ENCODE results near the gene TXK.
A peak's percentile ranks its signal among the peaks of the same experiment; 100 is the strongest.

TXK gene

GRCh38 chr4:48035952-48036351 is 98.1 kb downstream of the TXK start:
- Histone ChIP-seq H3K9me3 (ENCODE audit: control insufficient read depth, low read length) (no peaks in the 10 kb centered on the region), H3K4me1 (ENCODE audit: control insufficient read depth, insufficient read depth, low read depth, low read length) (no peaks in the 10 kb centered on the region), H2BK5ac (ENCODE audit: low read depth, low read length, poor library complexity, severe bottlenecking) (no peak overlapping the region), H4K91ac (ENCODE audit: low read length) (no peak overlapping the region), H3K79me1 (replicated peaks; ENCODE audit: low read length, poor library complexity, severe bottlenecking) (no peaks in the 10 kb centered on the region), H2AK5ac (ENCODE audit: low read length, severe bottlenecking) (no peak overlapping the region), H3K18ac (ENCODE audit: low read depth in 1 of 2, low read length in 2 of 2) (no peak overlapping the region), H3K23ac (ENCODE audit: low read length in 2 of 2) (no peak overlapping the region), H3K36me3 (ENCODE audit: control insufficient read depth in 1 of 2, insufficient read depth in 2 of 2, low read depth in 1 of 2, low read length in 2 of 2) (no peaks in the 10 kb centered on the region), H2BK120ac (ENCODE audit: low read depth, low read length) (no peak overlapping the region), H3K27ac (ENCODE audit: low read length, poor library complexity, severe bottlenecking) (no peak overlapping the region), H2BK15ac (ENCODE audit: low read depth, poor library complexity, severe bottlenecking) (no peak overlapping the region), H3K14ac (ENCODE audit: low read length in 2 of 2) (no peak overlapping the region), H3K4ac (ENCODE audit: low read depth in 1 of 2, low read length in 2 of 2) (no peak overlapping the region), H3K27me3 (ENCODE audit: control insufficient read depth in 1 of 2, insufficient read depth in 1 of 2, low read length in 2 of 2) (no peaks in the 10 kb centered on the region), H4K8ac (ENCODE audit: low read length) (no peak overlapping the region), H2AFZ (ENCODE audit: low read depth, low read length) (no peak overlapping the region), H3K9ac (ENCODE audit: low read length) (no peak overlapping the region), H3K4me3 (ENCODE audit: insufficient read depth in 1 of 2, low read depth in 1 of 2, low read length in 2 of 2) (no peak overlapping the region), H2BK12ac (ENCODE audit: low read length in 2 of 2) (no peak overlapping the region), H3K4me2 (ENCODE audit: low read length, poor library complexity, severe bottlenecking) (no peak overlapping the region)
- 94% methylated on average over 3 of the region's 3 CpGs for WGBS
- no peak for DNase-seq

- Histone ChIP-seq H3K27me3 (ENCODE audit: control insufficient read depth in 1 of 2, insufficient read depth in 1 of 2, low read length in 2 of 2) (no peaks in the 10 kb centered on the region), H2BK120ac (ENCODE audit: low read depth, low read length) (no peak overlapping the region), H3K14ac (ENCODE audit: low read length in 2 of 2) (no peak overlapping the region), H3K9ac (ENCODE audit: low read length) (no peak overlapping the region), H4K8ac (ENCODE audit: low read length) (no peak overlapping the region), H2BK15ac (ENCODE audit: low read depth, poor library complexity, severe bottlenecking) (no peak overlapping the region), H3K9me3 (ENCODE audit: control insufficient read depth, low read length) (no peaks in the 10 kb centered on the region), H3K4me2 (ENCODE audit: low read length, poor library complexity, severe bottlenecking) (no peak overlapping the region), H2BK12ac (ENCODE audit: low read length in 2 of 2) (no peak overlapping the region), H3K4me3 (ENCODE audit: insufficient read depth in 1 of 2, low read depth in 1 of 2, low read length in 2 of 2) (no peak overlapping the region), H3K4me1 (ENCODE audit: control insufficient read depth, insufficient read depth, low read depth, low read length) (no peaks in the 10 kb centered on the region), H2AK5ac (ENCODE audit: low read length, severe bottlenecking) (no peak overlapping the region), H2BK5ac (ENCODE audit: low read depth, low read length, poor library complexity, severe bottlenecking) (no peak overlapping the region), H4K91ac (ENCODE audit: low read length) (no peak overlapping the region), H3K27ac (ENCODE audit: low read length, poor library complexity, severe bottlenecking) (no peak overlapping the region), H3K4ac (ENCODE audit: low read depth in 1 of 2, low read length in 2 of 2) (no peak overlapping the region), H3K79me1 (replicated peaks; ENCODE audit: low read length, poor library complexity, severe bottlenecking) (no peaks in the 10 kb centered on the region), H2AFZ (ENCODE audit: low read depth, low read length) (no peak overlapping the region), H3K18ac (ENCODE audit: low read depth in 1 of 2, low read length in 2 of 2) (no peak overlapping the region), H3K23ac (ENCODE audit: low read length in 2 of 2) (no peak overlapping the region), H3K36me3 (ENCODE audit: control insufficient read depth in 1 of 2, insufficient read depth in 2 of 2, low read depth in 1 of 2, low read length in 2 of 2) (no peaks in the 10 kb centered on the region)
- peak; percentile 10 for DNase-seq
- no CpG with 5 or more reads among the region's 1 CpG for WGBS
Observed at GRCh38 chr4:48033825-48034413, 100.1 kb downstream of the TXK start.

GRCh38 chr4:48033412-48033811 is 100.6 kb downstream of the TXK start:
- H3K79me1 ChIP-seq (replicated peaks; ENCODE audit: low read length, poor library complexity, severe bottlenecking) = no peaks in the 10 kb centered on the region
- H2AFZ ChIP-seq (ENCODE audit: low read depth, low read length) = no peak overlapping the region
- no peak overlapping the region for H3K18ac ChIP-seq (ENCODE audit: low read depth in 1 of 2, low read length in 2 of 2)
- H3K9me3 ChIP-seq (ENCODE audit: control insufficient read depth, low read length) = no peaks in the 10 kb centered on the region
- H2BK5ac ChIP-seq (ENCODE audit: low read depth, low read length, poor library complexity, severe bottlenecking) = no peak overlapping the region
- H4K91ac ChIP-seq (ENCODE audit: low read length) = no peak overlapping the region
- no peak overlapping the region for H3K9ac ChIP-seq (ENCODE audit: low read length)
- H3K27me3 ChIP-seq (ENCODE audit: control insufficient read depth in 1 of 2, insufficient read depth in 1 of 2, low read length in 2 of 2) = no peaks in the 10 kb centered on the region
- no peak for DNase-seq
- no peak overlapping the region for H2BK120ac ChIP-seq (ENCODE audit: low read depth, low read length)
- no peak overlapping the region for H3K4ac ChIP-seq (ENCODE audit: low read depth in 1 of 2, low read length in 2 of 2)
- no peak overlapping the region for H2BK12ac ChIP-seq (ENCODE audit: low read length in 2 of 2)
- H3K14ac ChIP-seq (ENCODE audit: low read length in 2 of 2) = no peak overlapping the region
- H3K23ac ChIP-seq (ENCODE audit: low read length in 2 of 2) = no peak overlapping the region
- H3K4me3 ChIP-seq (ENCODE audit: insufficient read depth in 1 of 2, low read depth in 1 of 2, low read length in 2 of 2) = no peak overlapping the region
- no peak overlapping the region for H2BK15ac ChIP-seq (ENCODE audit: low read depth, poor library complexity, severe bottlenecking)
- no peak overlapping the region for H3K27ac ChIP-seq (ENCODE audit: low read length, poor library complexity, severe bottlenecking)
- H3K36me3 ChIP-seq (ENCODE audit: control insufficient read depth in 1 of 2, insufficient read depth in 2 of 2, low read depth in 1 of 2, low read length in 2 of 2) = no peaks in the 10 kb centered on the region
- H4K8ac ChIP-seq (ENCODE audit: low read length) = no peak overlapping the region
- no peak overlapping the region for H2AK5ac ChIP-seq (ENCODE audit: low read length, severe bottlenecking)
- H3K4me2 ChIP-seq (ENCODE audit: low read length, poor library complexity, severe bottlenecking) = no peak overlapping the region
- no peaks in the 10 kb centered on the region for H3K4me1 ChIP-seq (ENCODE audit: control insufficient read depth, insufficient read depth, low read depth, low read length)

GRCh38 chr4:48032721-48033120 is 101.3 kb downstream of the TXK start:
- Histone ChIP-seq H3K36me3 (ENCODE audit: control insufficient read depth in 1 of 2, insufficient read depth in 2 of 2, low read depth in 1 of 2, low read length in 2 of 2) (no peaks in the 10 kb centered on the region), H2AFZ (ENCODE audit: low read depth, low read length) (no peak overlapping the region), H3K18ac (ENCODE audit: low read depth in 1 of 2, low read length in 2 of 2) (no peak overlapping the region), H2BK120ac (ENCODE audit: low read depth, low read length) (no peak overlapping the region), H3K27me3 (ENCODE audit: control insufficient read depth in 1 of 2, insufficient read depth in 1 of 2, low read length in 2 of 2) (no peaks in the 10 kb centered on the region), H3K4me2 (ENCODE audit: low read length, poor library complexity, severe bottlenecking) (no peak overlapping the region), H2BK5ac (ENCODE audit: low read depth, low read length, poor library complexity, severe bottlenecking) (no peak overlapping the region), H3K4me3 (ENCODE audit: insufficient read depth in 1 of 2, low read depth in 1 of 2, low read length in 2 of 2) (no peak overlapping the region), H2AK5ac (ENCODE audit: low read length, severe bottlenecking) (no peak overlapping the region), H3K23ac (ENCODE audit: low read length in 2 of 2) (no peak overlapping the region), H3K9ac (ENCODE audit: low read length) (no peak overlapping the region), H3K4ac (ENCODE audit: low read depth in 1 of 2, low read length in 2 of 2) (no peak overlapping the region), H3K79me1 (replicated peaks; ENCODE audit: low read length, poor library complexity, severe bottlenecking) (no peaks in the 10 kb centered on the region), H2BK12ac (ENCODE audit: low read length in 2 of 2) (no peak overlapping the region), H3K27ac (ENCODE audit: low read length, poor library complexity, severe bottlenecking) (no peak overlapping the region), H4K8ac (ENCODE audit: low read length) (no peak overlapping the region), H3K9me3 (ENCODE audit: control insufficient read depth, low read length) (peaks cover 3% of the 10 kb centered on the region), H3K4me1 (ENCODE audit: control insufficient read depth, insufficient read depth, low read depth, low read length) (no peaks in the 10 kb centered on the region), H3K14ac (ENCODE audit: low read length in 2 of 2) (no peak overlapping the region), H2BK15ac (ENCODE audit: low read depth, poor library complexity, severe bottlenecking) (no peak overlapping the region), H4K91ac (ENCODE audit: low read length) (no peak overlapping the region)
- peak; percentile 5 for DNase-seq
